ENCODE data around the gene SAMD8.

- TF ChIP-seq, protein P1, sequence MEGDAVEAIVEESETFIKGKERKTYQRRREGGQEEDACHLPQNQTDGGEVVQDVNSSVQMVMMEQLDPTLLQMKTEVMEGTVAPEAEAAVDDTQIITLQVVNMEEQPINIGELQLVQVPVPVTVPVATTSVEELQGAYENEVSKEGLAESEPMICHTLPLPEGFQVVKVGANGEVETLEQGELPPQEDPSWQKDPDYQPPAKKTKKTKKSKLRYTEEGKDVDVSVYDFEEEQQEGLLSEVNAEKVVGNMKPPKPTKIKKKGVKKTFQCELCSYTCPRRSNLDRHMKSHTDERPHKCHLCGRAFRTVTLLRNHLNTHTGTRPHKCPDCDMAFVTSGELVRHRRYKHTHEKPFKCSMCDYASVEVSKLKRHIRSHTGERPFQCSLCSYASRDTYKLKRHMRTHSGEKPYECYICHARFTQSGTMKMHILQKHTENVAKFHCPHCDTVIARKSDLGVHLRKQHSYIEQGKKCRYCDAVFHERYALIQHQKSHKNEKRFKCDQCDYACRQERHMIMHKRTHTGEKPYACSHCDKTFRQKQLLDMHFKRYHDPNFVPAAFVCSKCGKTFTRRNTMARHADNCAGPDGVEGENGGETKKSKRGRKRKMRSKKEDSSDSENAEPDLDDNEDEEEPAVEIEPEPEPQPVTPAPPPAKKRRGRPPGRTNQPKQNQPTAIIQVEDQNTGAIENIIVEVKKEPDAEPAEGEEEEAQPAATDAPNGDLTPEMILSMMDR (IDR thresholded peaks at IDR 0.05; ENCODE audit: control extremely low read depth in 1 of 3, insufficient read depth in 1 of 3, low read depth in 1 of 3, low read length in 3 of 3), result no peak
- TF ChIP-seq EP300 (IDR thresholded peaks at IDR 0.05; ENCODE audit: borderline replicate concordance in 1 of 2, low read depth in 2 of 2, low read length in 2 of 2), result no peak
- no peak for TF ChIP-seq CBX5 (IDR thresholded peaks at IDR 0.05; ENCODE audit: low read depth, low read length)
Observed at GRCh38 chr10:75129537-75129936, 18.1 kb downstream of the SAMD8 start.

All from H1 (cell line).